B cell (primary cell): ENCODE measurements around the gene PNPLA6. TPM values are rescaled to one million over a fixed set of nuclear protein-coding genes. Genes with fewer than 3 reads are reported as not detected.

Source experiments
- ATAC-seq: fragments of 200-7000 bp; cut with Tn5 transposase; one replicate; pipeline ENCODE4 v1.10.0; 2021; ENCODE audit warnings: low read depth, mild to moderate bottlenecking, moderate number of reproducible peaks, moderate library complexity
- CTCF ChIA-PET: fragments of 350-600 bp; sonication (Branson Sonifier 250); formaldehyde crosslinking; loops from one replicate; lab custom pipeline; 2021; ENCODE audit warnings: antibody characterized with exemption, inconsistent platforms; lab: Charles Lee
- POLR2A ChIA-PET: fragments of 350-600 bp; sonication (Branson Sonifier 250); formaldehyde crosslinking; loops from one replicate; lab custom pipeline; 2021; ENCODE audit warnings: antibody characterized with exemption; lab: Charles Lee
- DNase-seq: peaks from one replicate; pipeline ENCODE4 v3.0.0; 2013
- H2AFZ ChIP-seq: 2 replicates; pipeline ENCODE4 v1.6.1; 2012; ENCODE audit warnings: mild to moderate bottlenecking, low read depth, low read length; ENCODE audit not compliant: insufficient read depth, poor library complexity, severe bottlenecking
- H3K27ac ChIP-seq, 2 donors: 1 replicate in 1 of 2; 2 replicates in 1 of 2; pipeline ENCODE4 v1.5.1; 2012 to 2013; ENCODE audit warnings: low read length in 2 of 2, mild to moderate bottlenecking in 2 of 2, moderate library complexity in 1 of 2
- H3K27me3 ChIP-seq, 4 experiments: fragments of 200-600 bp in 1 of 4; sonication (generic) in 1 of 4; replicated peaks in 1 of 4; 1 replicate in 2 of 4; 2 replicates in 2 of 4; pipeline versions ENCODE4 v1.6.1 to v1.7.0; 2013 to 2016; ENCODE audit warnings: low read length in 3 of 4, mild to moderate bottlenecking in 2 of 4, mixed read lengths in 1 of 4, moderate library complexity in 1 of 4; ENCODE audit not compliant: insufficient read depth in 4 of 4, control insufficient read depth in 3 of 4; ENCODE audit errors: control extremely low read depth in 1 of 4
- H3K36me3 ChIP-seq, 2 experiments: replicated peaks in 1 of 2; 1 replicate in 1 of 2; 2 replicates in 1 of 2; pipeline versions ENCODE4 v1.6.1 to v1.7.1; 2013; ENCODE audit warnings: low read length in 1 of 2; ENCODE audit not compliant: insufficient read depth in 2 of 2, control insufficient read depth in 1 of 2; ENCODE audit errors: control extremely low read depth in 1 of 2, extremely low read depth in 1 of 2
- H3K4me1 ChIP-seq, 2 donors: fragments of 200-600 bp in 1 of 2; sonication (generic) in 1 of 2; 1 replicate in 1 of 2; 2 replicates in 1 of 2; pipeline versions ENCODE4 v1.5.1 to v1.6.1; 2013 to 2017; ENCODE audit warnings: low read length in 2 of 2; ENCODE audit not compliant: control insufficient read depth in 2 of 2, insufficient read depth in 2 of 2
- H3K4me2 ChIP-seq: replicated peaks from 2 replicates; pipeline ENCODE3; 2012; ENCODE audit warnings: mild to moderate bottlenecking, low read depth, low read length; ENCODE audit not compliant: poor library complexity, severe bottlenecking
- H3K4me3 ChIP-seq, 5 experiments: fragments of 200-600 bp in 1 of 5; sonication (generic) in 1 of 5; 1 replicate in 3 of 5; 2 replicates in 2 of 5; pipeline versions ENCODE4 v1.5.1 to v1.7.0; 2011 to 2016; ENCODE audit warnings: low read length in 4 of 5, mild to moderate bottlenecking in 4 of 5, low read depth in 2 of 5, control low read depth in 1 of 5, moderate library complexity in 1 of 5; ENCODE audit not compliant: insufficient read depth in 1 of 5; ENCODE audit errors: control extremely low read depth in 1 of 5, extremely low read depth in 1 of 5
- H3K79me2 ChIP-seq: fragments of 200-600 bp; sonication (generic); one replicate; pipeline ENCODE4 v1.6.0; 2016; ENCODE audit warnings: low read length; ENCODE audit not compliant: control insufficient read depth, insufficient read depth
- H3K9ac ChIP-seq: fragments of 200-600 bp; sonication (generic); 2 replicates; pipeline ENCODE4 v1.6.1; 2017; ENCODE audit warnings: mild to moderate bottlenecking, low read length, moderate library complexity
- H3K9me3 ChIP-seq, 3 donors: one replicate each; pipeline versions ENCODE4 v1.6.1 to v1.7.1; 2013; ENCODE audit warnings: low read length in 2 of 3; ENCODE audit not compliant: control insufficient read depth in 2 of 3, insufficient read depth in 1 of 3; ENCODE audit errors: control extremely low read depth in 1 of 3
- H4K20me1 ChIP-seq: 2 replicates; pipeline ENCODE4 v1.6.0; 2012; ENCODE audit warnings: mild to moderate bottlenecking, low read length; ENCODE audit not compliant: insufficient read depth, control insufficient read depth, poor library complexity, severe bottlenecking
- H3K27ac Mint-ChIP-seq: one replicate; pipeline ENCODE4 v1.8.0; 2021; ENCODE audit warnings: mixed read lengths
- H3K27me3 Mint-ChIP-seq: one replicate; pipeline ENCODE4 v1.8.0; 2021; ENCODE audit warnings: mixed read lengths
- H3K4me1 Mint-ChIP-seq: one replicate; pipeline ENCODE4 v1.8.0; 2021; ENCODE audit warnings: mixed read lengths
- H3K4me3 Mint-ChIP-seq: one replicate; pipeline ENCODE4 v1.8.0; 2021; ENCODE audit warnings: mixed read lengths
- H3K9me3 Mint-ChIP-seq: one replicate; pipeline ENCODE4 v1.8.0; 2022; ENCODE audit warnings: mixed read lengths; ENCODE audit not compliant: insufficient read depth
- CTCF ChIP-seq: fragments of 200-600 bp; IDR thresholded peaks from one replicate; pipeline ENCODE4 v1.8.0; 2022; ENCODE audit warnings: antibody characterized with exemption, mild to moderate bottlenecking
- EZH2 ChIP-seq: IDR thresholded peaks from 2 replicates; pipeline ENCODE4 v1.6.1; 2012; ENCODE audit warnings: borderline replicate concordance, low read depth, mild to moderate bottlenecking, moderate library complexity, low read length; ENCODE audit not compliant: insufficient read depth, poor library complexity, severe bottlenecking
- WGBS: methylation state at CpG from one replicate; pipeline ENCODE4 v1.1.5; 2013; ENCODE audit warnings: missing lambda C conversion rate; ENCODE audit not compliant: insufficient coverage; 5-methylcytosine and 5-hydroxymethylcytosine counted together
- intact Hi-C: fragments of 100-400 bp; cut with micrococcal nuclease; formaldehyde crosslinking; loops from one replicate; pipeline ENCODE4 v1.10.0; 2022
- polyA plus RNA-seq: library from polyadenylated mRNA; depleted of rRNA; stranded (reverse); fragments of >200 nt; gene quantifications from 2 replicates; pipeline ENCODE4 v1.2.3, GENCODE V29; 2012
- total RNA-seq, 2 donors: library from RNA; stranded (reverse); fragments of 120-200 nt in 1 of 2; gene quantifications; 1 replicate in 1 of 2; 2 replicates in 1 of 2; pipeline versions ENCODE4 v1.2.3 to v1.2.4, GENCODE V29; 2013 to 2022

PNPLA6 gene
- total and polyA plus RNA-seq, 2 donors (not counting 1 experiment from before 2014, with no cell fraction given) = 102 to 149 TPM

GRCh38 chr19:7556696-7557315, 21.3 kb downstream of the PNPLA6 start:
- H3K27ac Mint-ChIP-seq = no peak overlapping the region
- H3K4me3 ChIP-seq = no peak overlapping the region
- no peaks in the 10 kb centered on the region for H3K27me3 Mint-ChIP-seq
- H3K79me2 ChIP-seq = no peaks in the 10 kb centered on the region
- ATAC-seq (no peak), DNase-seq (peak; percentile 9)
- H3K9me3 ChIP-seq = peaks cover 0 to 13% (median 0%) of the 10 kb centered on the region in 3 donors
- TF ChIP-seq EZH2 = no peak
- no peak for TF ChIP-seq CTCF
- H3K27me3 ChIP-seq = no peaks in the 10 kb centered on the region
- H3K4me1 ChIP-seq = no peaks in the 10 kb centered on the region
- H4K20me1 ChIP-seq = no peaks in the 10 kb centered on the region
- peaks cover 0 to 56% of the 10 kb centered on the region in 2 experiments for H3K36me3 ChIP-seq
- WGBS = 99% methylated on average over 54 of the region's 54 CpGs
- no peak overlapping the region for H3K4me3 Mint-ChIP-seq
- no peak overlapping the region for H3K27ac ChIP-seq
- peaks cover 4% of the 10 kb centered on the region for H3K9me3 Mint-ChIP-seq
- H3K9ac ChIP-seq = no peak overlapping the region
- CTCF ChIA-PET = no interaction called here
- H2AFZ ChIP-seq = no peak overlapping the region
- no peak overlapping the region for H3K4me2 ChIP-seq
- POLR2A ChIA-PET = no interaction called here
- intact Hi-C loops = no loop called here
- no peaks in the 10 kb centered on the region for H3K4me1 Mint-ChIP-seq

- H3K27ac ChIP-seq = no peak overlapping the region
- no peaks in the 10 kb centered on the region for H4K20me1 ChIP-seq
- intact Hi-C loops = no loop called here
- peaks cover 0 to 13% (median 0%) of the 10 kb centered on the region in 3 donors for H3K9me3 ChIP-seq
- no peaks in the 10 kb centered on the region for H3K27me3 Mint-ChIP-seq
- H3K9ac ChIP-seq = no peak overlapping the region
- H3K4me1 ChIP-seq = no peaks in the 10 kb centered on the region
- 93% methylated on average over 16 of the region's 18 CpGs for WGBS
- H3K9me3 Mint-ChIP-seq = peaks cover 4% of the 10 kb centered on the region
- no peak overlapping the region for H3K4me3 ChIP-seq
- no peaks in the 10 kb centered on the region for H3K79me2 ChIP-seq
- no peak overlapping the region for H3K27ac Mint-ChIP-seq
- H3K4me2 ChIP-seq = no peak overlapping the region
- no peaks in the 10 kb centered on the region for H3K27me3 ChIP-seq
- no peaks in the 10 kb centered on the region for H3K4me1 Mint-ChIP-seq
- ChIA-PET POLR2A (no interaction called here), CTCF (interaction anchor here (0.7 kb wide), 1 partner anchor 432 kb away, joined by 3 read pairs; no protein-coding TSS in a partner anchor)
- no peak for TF ChIP-seq CTCF
- no peak for TF ChIP-seq EZH2
- DNase-seq (no peak), ATAC-seq (no peak)
- no peak overlapping the region for H2AFZ ChIP-seq
- peaks cover 0 to 47% of the 10 kb centered on the region in 2 experiments for H3K36me3 ChIP-seq
- H3K4me3 Mint-ChIP-seq = no peak overlapping the region
Observed at GRCh38 chr19:7558667-7559066, 23.1 kb downstream of the PNPLA6 start.
